IPS-11a (cell line): ENCODE data around the gene KCNJ5.

ENCODE experiments used
- H3K4me3 ChIP-seq: one replicate; pipeline ENCODE4 v1.5.1; 2013; ENCODE audit warnings: low read depth, low read length, control low read depth

KCNJ5 gene

GRCh38 chr11:128890543-128891368, at the start of gene KCNJ5:
Gene KCNJ5 (plus strand): TSS chr11:128891356. CDS start chr11:128911274, 19,918 bp downstream.
- H3K4me3 ChIP-seq, result peak within 1 kb of the TSS; percentile 43

GRCh38 chr11:128841461-128842072, 49.6 kb upstream of the KCNJ5 start:
- H3K4me3 ChIP-seq, result no peak overlapping the region

GRCh38 chr11:128843198-128843785, 47.9 kb upstream of the KCNJ5 start:
- no peak overlapping the region for H3K4me3 ChIP-seq

- H3K4me3 ChIP-seq, result no peak overlapping the region
Measured at GRCh38 chr11:128845334-128845780, 45.8 kb upstream of the KCNJ5 start.

- no peak overlapping the region for H3K4me3 ChIP-seq
Measured at GRCh38 chr11:128846985-128847384, 44.2 kb upstream of the KCNJ5 start.

GRCh38 chr11:128848815-128849455, 42.2 kb upstream of the KCNJ5 start:
- H3K4me3 ChIP-seq, result no peak overlapping the region

- H3K4me3 ChIP-seq, result no peak overlapping the region
Measured at GRCh38 chr11:128852327-128853023, 38.7 kb upstream of the KCNJ5 start.

- H3K4me3 ChIP-seq, result no peak overlapping the region
Measured at GRCh38 chr11:128853559-128853958, 37.6 kb upstream of the KCNJ5 start.

GRCh38 chr11:128854841-128855240, 36.3 kb upstream of the KCNJ5 start:
- H3K4me3 ChIP-seq, result no peak overlapping the region

GRCh38 chr11:128856241-128856640, 34.9 kb upstream of the KCNJ5 start:
- no peak overlapping the region for H3K4me3 ChIP-seq

- H3K4me3 ChIP-seq, result no peak overlapping the region
Measured at GRCh38 chr11:128857341-128857740, 33.8 kb upstream of the KCNJ5 start.

- H3K4me3 ChIP-seq, result no peak overlapping the region
Measured at GRCh38 chr11:128859563-128860441, 31.4 kb upstream of the KCNJ5 start.

GRCh38 chr11:128860571-128861361, 30.4 kb upstream of the KCNJ5 start:
- H3K4me3 ChIP-seq, result no peak overlapping the region

GRCh38 chr11:128862406-128862805, 28.8 kb upstream of the KCNJ5 start:
- no peak overlapping the region for H3K4me3 ChIP-seq

- no peak overlapping the region for H3K4me3 ChIP-seq
Measured at GRCh38 chr11:128862908-128863660, 28.1 kb upstream of the KCNJ5 start.

- no peak overlapping the region for H3K4me3 ChIP-seq
Measured at GRCh38 chr11:128865490-128865889, 25.7 kb upstream of the KCNJ5 start.

- no peak within 1 kb of the TSS for H3K4me3 ChIP-seq
Measured at GRCh38 chr11:128867277-128867676, 23.9 kb upstream of the KCNJ5 start, which contains the start of gene KCNJ1. Gene KCNJ1 (minus strand): TSS chr11:128867296. CDS start chr11:128840243, 27,053 bp downstream.
